Natural killer cell treated with Interleukin-12 subunit alpha and Interleukin-12 subunit beta and Interleukin-15 and Interleukin-18, amount 100 ng/mL, for 72 hours (primary cell): ENCODE data around the gene GRIN1. TPM values are rescaled to one million over a fixed set of nuclear protein-coding genes. Genes with fewer than 3 reads are reported as not detected.
A peak's percentile ranks its signal among the peaks of the same experiment; 100 is the strongest.

ENCODE experiments used
- ATAC-seq, 2 donors: fragments of 150-1000 bp; cut with Tn5 transposase in 1 of 2; sonication (Bioruptor Pico), chemical (Tn5 transposase) in 1 of 2; 2 replicates each; pipeline ENCODE4 v1.10.0; 2021
- DNase-seq: peaks from one replicate; pipeline ENCODE4 v3.0.0; 2022; ENCODE audit warnings: low spot score
- H3K27ac Mint-ChIP-seq, 2 donors: 1 replicate in 1 of 2; 2 replicates in 1 of 2; pipeline ENCODE4 v1.8.0; 2022; ENCODE audit warnings: mixed read lengths in 2 of 2, mild to moderate bottlenecking in 1 of 2, moderate library complexity in 1 of 2
- H3K27me3 Mint-ChIP-seq, 2 donors: 1 replicate in 1 of 2; 2 replicates in 1 of 2; pipeline ENCODE4 v1.8.0; 2022; ENCODE audit warnings: mixed read lengths in 2 of 2
- H3K36me3 Mint-ChIP-seq: one replicate; pipeline ENCODE4 v1.8.0; 2022; ENCODE audit warnings: mixed read lengths
- H3K4me1 Mint-ChIP-seq, 2 donors: 1 replicate in 1 of 2; 2 replicates in 1 of 2; pipeline ENCODE4 v1.8.0; 2022; ENCODE audit warnings: low read depth in 2 of 2, mixed read lengths in 2 of 2, mild to moderate bottlenecking in 1 of 2
- H3K4me3 Mint-ChIP-seq: one replicate; pipeline ENCODE4 v1.8.0; 2022; ENCODE audit warnings: mixed read lengths
- H3K9me3 Mint-ChIP-seq: 2 replicates; pipeline ENCODE4 v1.8.0; 2022; ENCODE audit warnings: mixed read lengths
- total RNA-seq, 2 donors: library from RNA; stranded (reverse); gene quantifications; one replicate each; pipeline ENCODE4 v1.2.3, GENCODE V29; 2022

The GRIN1 gene
- total RNA-seq, 2 donors from 2014 or later: 0.11 TPM; not detected in 1

- H3K4me3 Mint-ChIP-seq: no peak overlapping the region
- no peak overlapping the region for H3K27ac Mint-ChIP-seq
- no peaks in the 10 kb centered on the region for H3K36me3 Mint-ChIP-seq
- H3K27me3 Mint-ChIP-seq: peaks cover 17 to 23% of the 10 kb centered on the region in 2 donors
- no peak for DNase-seq
- H3K4me1 Mint-ChIP-seq: peaks cover 0 to 6% of the 10 kb centered on the region in 2 donors
- ATAC-seq: no peak
- H3K9me3 Mint-ChIP-seq: no peaks in the 10 kb centered on the region
Measured at GRCh38 chr9:137143459-137143858, 4.5 kb downstream of the GRIN1 start.

- DNase-seq: no peak
- H3K9me3 Mint-ChIP-seq: no peaks in the 10 kb centered on the region
- H3K36me3 Mint-ChIP-seq: no peaks in the 10 kb centered on the region
- ATAC-seq: no peak
- H3K4me3 Mint-ChIP-seq: no peak overlapping the region
- H3K27ac Mint-ChIP-seq: no peak overlapping the region
- H3K4me1 Mint-ChIP-seq: peaks cover 0 to 3% of the 10 kb centered on the region in 2 donors
- H3K27me3 Mint-ChIP-seq: peaks cover 10 to 15% of the 10 kb centered on the region in 2 donors
Measured at GRCh38 chr9:137145731-137146526, 7.0 kb downstream of the GRIN1 start.

- H3K9me3 Mint-ChIP-seq: no peaks in the 10 kb centered on the region
- ATAC-seq (no peak), DNase-seq (no peak)
- no peak overlapping the region for H3K4me3 Mint-ChIP-seq
- peaks cover 10 to 15% of the 10 kb centered on the region in 2 donors for H3K27me3 Mint-ChIP-seq
- H3K27ac Mint-ChIP-seq: no peak overlapping the region
- H3K36me3 Mint-ChIP-seq: no peaks in the 10 kb centered on the region
- H3K4me1 Mint-ChIP-seq: peaks cover 0 to 3% of the 10 kb centered on the region in 2 donors
Measured at GRCh38 chr9:137146527-137146918, 7.6 kb downstream of the GRIN1 start.

- Mint-ChIP-seq H3K9me3 (no peaks in the 10 kb centered on the region), H3K4me3 (no peak overlapping the region), H3K27ac (no peak overlapping the region), H3K36me3 (no peaks in the 10 kb centered on the region), H3K4me1 (peaks cover 0 to 2% of the 10 kb centered on the region in 2 donors), H3K27me3 (peaks cover 5 to 10% of the 10 kb centered on the region in 2 donors)
- DNase-seq (no peak), ATAC-seq (no peak)
Measured at GRCh38 chr9:137147091-137147792, 8.3 kb downstream of the GRIN1 start.

- Mint-ChIP-seq H3K9me3 (no peaks in the 10 kb centered on the region), H3K27ac (no peak overlapping the region), H3K4me1 (no peaks in the 10 kb centered on the region), H3K27me3 (peaks cover 0 to 7% of the 10 kb centered on the region in 2 donors), H3K36me3 (no peaks in the 10 kb centered on the region), H3K4me3 (no peak overlapping the region)
- no peak for DNase-seq
- ATAC-seq: no peak
Measured at GRCh38 chr9:137147793-137148160, 8.8 kb downstream of the GRIN1 start.

GRCh38 chr9:137148242-137148641 is 9.3 kb downstream of the GRIN1 start:
- no peak for DNase-seq
- H3K27me3 Mint-ChIP-seq: peaks cover 0 to 7% of the 10 kb centered on the region in 2 donors
- no peaks in the 10 kb centered on the region for H3K36me3 Mint-ChIP-seq
- H3K27ac Mint-ChIP-seq: no peak overlapping the region
- H3K4me1 Mint-ChIP-seq: no peaks in the 10 kb centered on the region
- ATAC-seq: no peak
- no peak overlapping the region for H3K4me3 Mint-ChIP-seq
- H3K9me3 Mint-ChIP-seq: no peaks in the 10 kb centered on the region

GRCh38 chr9:137148661-137149060 is 9.7 kb downstream of the GRIN1 start:
- Mint-ChIP-seq H3K27me3 (peaks cover 0 to 7% of the 10 kb centered on the region in 2 donors), H3K36me3 (no peaks in the 10 kb centered on the region), H3K9me3 (no peaks in the 10 kb centered on the region), H3K4me3 (no peak overlapping the region), H3K4me1 (no peaks in the 10 kb centered on the region), H3K27ac (no peak overlapping the region)
- DNase-seq (no peak), ATAC-seq (no peak)

GRCh38 chr9:137149363-137149762 is 10.4 kb downstream of the GRIN1 start:
- ATAC-seq (no peak), DNase-seq (no peak)
- Mint-ChIP-seq H3K4me1 (no peaks in the 10 kb centered on the region), H3K27me3 (peaks cover 0 to 7% of the 10 kb centered on the region in 2 donors), H3K9me3 (no peaks in the 10 kb centered on the region), H3K36me3 (no peaks in the 10 kb centered on the region), H3K27ac (no peak overlapping the region), H3K4me3 (no peak overlapping the region)

- DNase-seq: peak; percentile 69
- Mint-ChIP-seq H3K4me3 (no peak overlapping the region), H3K27ac (no peak overlapping the region), H3K9me3 (no peaks in the 10 kb centered on the region), H3K4me1 (no peaks in the 10 kb centered on the region), H3K27me3 (peaks cover 0 to 7% of the 10 kb centered on the region in 2 donors), H3K36me3 (no peaks in the 10 kb centered on the region)
- no peak for ATAC-seq
Measured at GRCh38 chr9:137149942-137150616, 11.1 kb downstream of the GRIN1 start.

GRCh38 chr9:137150617-137151457 is 11.9 kb downstream of the GRIN1 start:
- H3K27me3 Mint-ChIP-seq: peaks cover 0 to 7% of the 10 kb centered on the region in 2 donors
- DNase-seq (peak; percentile 87), ATAC-seq (peak; percentile 52 to 87)
- no peak overlapping the region for H3K4me3 Mint-ChIP-seq
- no peaks in the 10 kb centered on the region for H3K4me1 Mint-ChIP-seq
- H3K36me3 Mint-ChIP-seq: no peaks in the 10 kb centered on the region
- no peaks in the 10 kb centered on the region for H3K9me3 Mint-ChIP-seq
- H3K27ac Mint-ChIP-seq: peak overlapping the region; percentile 33 to 59

GRCh38 chr9:137152844-137153405 is 14.0 kb downstream of the GRIN1 start:
- no peak for ATAC-seq
- no peak for DNase-seq

GRCh38 chr9:137156567-137157375 is 17.8 kb downstream of the GRIN1 start:
- H3K4me3 Mint-ChIP-seq: no peak overlapping the region
- H3K9me3 Mint-ChIP-seq: no peaks in the 10 kb centered on the region
- peaks cover 17 to 19% of the 10 kb centered on the region in 2 donors for H3K27me3 Mint-ChIP-seq
- ATAC-seq (peak; percentile 77 to 88), DNase-seq (no peak)
- H3K4me1 Mint-ChIP-seq: peaks cover 0 to 15% of the 10 kb centered on the region in 2 donors
- no peak overlapping the region for H3K27ac Mint-ChIP-seq
- H3K36me3 Mint-ChIP-seq: no peaks in the 10 kb centered on the region

More at GRCh38 chr9:137152844-137153405, 14.0 kb downstream of the GRIN1 start:
- no peak overlapping the region for H3K27ac Mint-ChIP-seq
- peaks cover 3 to 7% of the 10 kb centered on the region in 2 donors for H3K27me3 Mint-ChIP-seq
- H3K36me3 Mint-ChIP-seq: no peaks in the 10 kb centered on the region
- peaks cover 0 to 5% of the 10 kb centered on the region in 2 donors for H3K4me1 Mint-ChIP-seq
- no peak overlapping the region for H3K4me3 Mint-ChIP-seq
- H3K9me3 Mint-ChIP-seq: no peaks in the 10 kb centered on the region
